HepG2 (cell line): Measurements from ENCODE around the gene KIAA2012. TPM values are rescaled to one million over a fixed set of nuclear protein-coding genes. Genes with fewer than 3 reads are reported as not detected.
A peak's percentile ranks its signal among the peaks of the same experiment; 100 is the strongest.

Experiments
- ATAC-seq: fragments of 200-7000 bp; cut with Tn5 transposase; 3 replicates; pipeline ENCODE4 v1.9.1; 2020; ENCODE audit warnings: mild to moderate bottlenecking, moderate library complexity
- BruUV-seq: library from RNA; stranded (reverse); fragments of 400-500 nt; replicated peaks from 2 replicates; lab custom pipeline; 2021; lab: Mats Ljungman, UMichigan
- CTCF ChIA-PET: fragments of 300-600 bp; formaldehyde crosslinking; extraction: SDS; loops from one replicate; lab custom pipeline; 2021; ENCODE audit warnings: low total read pairs, inconsistent platforms, low intra/inter-chr PET ratio; lab: Yijun Ruan, JAX
- POLR2A ChIA-PET: fragments of 350-600 bp; sonication (Branson Sonifier 250); formaldehyde crosslinking; loops from one replicate; lab custom pipeline; 2020; ENCODE audit warnings: antibody characterized with exemption, inconsistent platforms; lab: Yijun Ruan, JAX
- DNase-seq: peaks from one replicate; pipeline ENCODE4 v3.0.0-alpha.2; 2015; ENCODE audit warnings: low spot score
- FAIRE-seq: peaks from 3 replicates; lab custom pipeline; 2011; peaks lifted over from hg19 to GRCh38; lab: Jason Lieb, UNC
- H2AFZ ChIP-seq: one replicate; pipeline ENCODE4 v1.6.1; 2011; ENCODE audit warnings: low read length, inconsistent platforms
- H3K27ac ChIP-seq: fragments of 300-600 bp; 3 replicates; pipeline ENCODE4 v1.8.0; 2011; ENCODE audit warnings: mixed run types, mild to moderate bottlenecking, mixed read lengths, low read length, inconsistent platforms; ENCODE audit not compliant: insufficient read depth; ENCODE audit errors: extremely low read length
- H3K27me3 ChIP-seq, 2 experiments: fragments of 200-600 bp in 1 of 2; 2 replicates in 1 of 2; 3 replicates in 1 of 2; pipeline versions ENCODE4 v1.6.0 to v1.8.0; 2011; ENCODE audit warnings: low read length in 2 of 2, mild to moderate bottlenecking in 2 of 2, moderate library complexity in 2 of 2, inconsistent platforms in 1 of 2; ENCODE audit not compliant: insufficient read depth in 2 of 2, control insufficient read depth in 1 of 2
- H3K36me3 ChIP-seq, 2 experiments: fragments of 200-600 bp in 1 of 2; replicated peaks in 1 of 2; 2 replicates in 1 of 2; 3 replicates in 1 of 2; pipeline versions ENCODE4 v1.5.1 to v1.8.0; 2011; ENCODE audit warnings: low read length in 2 of 2, inconsistent platforms in 1 of 2; ENCODE audit not compliant: insufficient read depth in 2 of 2, control insufficient read depth in 1 of 2
- H3K4me1 ChIP-seq: 2 replicates; pipeline ENCODE4 v1.5.1; 2012; ENCODE audit warnings: low read length, inconsistent platforms; ENCODE audit not compliant: insufficient read depth
- H3K4me2 ChIP-seq: 2 replicates; pipeline ENCODE4 v1.6.0; 2011; ENCODE audit warnings: low read depth, low read length, inconsistent platforms
- H3K4me3 ChIP-seq, 3 experiments: fragments of 200-600 bp in 1 of 3; sonication (generic), shearing (Covaris generic) in 1 of 3; replicated peaks in 1 of 3; 2 replicates each; pipeline ENCODE4 v1.5.1; 2011 to 2016; ENCODE audit warnings: low read length in 3 of 3, inconsistent platforms in 2 of 3, low read depth in 2 of 3, mild to moderate bottlenecking in 2 of 3, control low read depth in 1 of 3, mixed read lengths in 1 of 3; ENCODE audit not compliant: insufficient read depth in 1 of 3
- H3K79me2 ChIP-seq: one replicate; pipeline ENCODE4 v1.6.1; 2011; ENCODE audit warnings: low read length, inconsistent platforms; ENCODE audit not compliant: insufficient read depth
- H3K9ac ChIP-seq: 2 replicates; pipeline ENCODE4 v1.6.0; 2011; ENCODE audit warnings: mild to moderate bottlenecking, low read depth, low read length, inconsistent platforms; ENCODE audit not compliant: insufficient read depth
- H3K9me3 ChIP-seq: 2 replicates; pipeline ENCODE4 v1.5.1; 2012; ENCODE audit warnings: mild to moderate bottlenecking, low read length
- H4K20me1 ChIP-seq: 2 replicates; pipeline ENCODE4 v1.6.0; 2011; ENCODE audit warnings: inconsistent platforms, mild to moderate bottlenecking, low read length, moderate library complexity; ENCODE audit not compliant: insufficient read depth
- CREM ChIP-seq, 2 experiments: sonication (generic) in 1 of 2; formaldehyde crosslinking in 1 of 2; IDR thresholded peaks; 2 replicates each; pipeline versions ENCODE4 v1.4.0 to v1.6.1; 2016 to 2020; ENCODE audit warnings: antibody characterized with exemption in 1 of 2, mild to moderate bottlenecking in 1 of 2, missing genetic modification reagents in 1 of 2
- HNRNPK ChIP-seq: fragments of 200-400 bp; formaldehyde crosslinking; IDR thresholded peaks from 2 replicates; pipeline ENCODE4 v1.6.1; 2018; ENCODE audit warnings: low read length, low read depth, moderate library complexity, mild to moderate bottlenecking; ENCODE audit not compliant: poor library complexity, severe bottlenecking
- MATR3 ChIP-seq: sonication (generic); formaldehyde crosslinking; IDR thresholded peaks from 2 replicates; pipeline ENCODE4 v1.4.0; 2020; ENCODE audit warnings: missing genetic modification reagents
- ONECUT2 ChIP-seq: sonication (generic); formaldehyde crosslinking; IDR thresholded peaks from 2 replicates; pipeline ENCODE4 v1.4.0; 2020; ENCODE audit warnings: missing genetic modification reagents
- PTBP1 ChIP-seq: fragments of 200-400 bp; formaldehyde crosslinking; IDR thresholded peaks from 2 replicates; pipeline ENCODE4 v1.6.1; 2018; ENCODE audit warnings: low read length, low read depth; ENCODE audit not compliant: poor library complexity, severe bottlenecking
- RAD21 ChIP-seq: fragments of 450-650 bp; formaldehyde crosslinking; IDR thresholded peaks from 2 replicates; pipeline ENCODE4 v1.5.0; 2020; ENCODE audit warnings: mild to moderate bottlenecking
- SIN3B ChIP-seq: fragments of 150-350 bp; IDR thresholded peaks from 2 replicates; pipeline ENCODE4 v1.6.1; 2014; ENCODE audit warnings: low read length
- ZIK1 ChIP-seq: sonication (generic); formaldehyde crosslinking; IDR thresholded peaks from 2 replicates; pipeline ENCODE4 v1.5.0; 2020; ENCODE audit warnings: mild to moderate bottlenecking, low read depth, missing genetic modification reagents, borderline replicate concordance
- ZNF335 ChIP-seq: sonication (generic); formaldehyde crosslinking; IDR thresholded peaks from 2 replicates; pipeline ENCODE4 v1.4.0; 2020; ENCODE audit warnings: missing genetic modification reagents
- ZNF562 ChIP-seq: sonication (generic); formaldehyde crosslinking; IDR thresholded peaks from 2 replicates; pipeline ENCODE4 v1.8.0; 2022; ENCODE audit warnings: missing genetic modification reagents, borderline replicate concordance
- ZNF614 ChIP-seq: IDR thresholded peaks from 2 replicates; pipeline ENCODE4 v1.6.1; 2018; ENCODE audit warnings: missing biosample characterization, missing genetic modification reagents, inconsistent platforms, borderline replicate concordance
- ZNF619 ChIP-seq: sonication (generic); formaldehyde crosslinking; IDR thresholded peaks from 2 replicates; pipeline ENCODE4 v1.4.0; 2020; ENCODE audit warnings: mild to moderate bottlenecking, missing genetic modification reagents
- in situ Hi-C: cut with HindIII; loops from 2 replicates; pipeline ENCODE4 v1.10.0; 2017; ENCODE audit warnings: low pct_unique_long_range_greater_than_20kb; ENCODE audit not compliant: extremely low pct_ligation_motif_present
- intact Hi-C: fragments of 100-400 bp; cut with micrococcal nuclease; formaldehyde crosslinking; loops from one replicate; pipeline ENCODE4 v1.10.0; 2022; ENCODE audit not compliant: unreplicated experiment
- polyA plus RNA-seq, 8 experiments: library from polyadenylated mRNA; depleted of rRNA in 3 of 8; stranded (reverse) in 7 of 8; unstranded in 1 of 8; fragments of >200 nt; fragmentation: Illumina TruSeq in 4 of 8; extraction: Trizol in 4 of 8; gene quantifications; 2 replicates each; pipeline versions ENCODE4 v1.2.1 to v1.2.3, GENCODE V29; 2011 to 2016; ENCODE audit warnings: low read depth in 4 of 8, missing spikeins in 1 of 8, mixed read lengths in 1 of 8; ENCODE audit not compliant: insufficient read depth in 1 of 8
- total RNA-seq, 5 experiments: library from RNA; depleted of rRNA; stranded (reverse); fragments of >200 nt; fragmentation: Illumina TruSeq; extraction: Trizol; gene quantifications; 2 replicates each; pipeline ENCODE4 v1.2.3, GENCODE V29; 2016; ENCODE audit warnings: low read depth in 1 of 5
- TF ChIP-seq, protein P1 (sequence below): sonication (generic); formaldehyde crosslinking; IDR thresholded peaks from 2 replicates; pipeline ENCODE4 v1.5.0; 2020; ENCODE audit warnings: mild to moderate bottlenecking, missing genetic modification reagents, borderline replicate concordance
- TF ChIP-seq, protein P2 (sequence below): sonication (generic); IDR thresholded peaks from 2 replicates; pipeline ENCODE4 v1.6.1; 2016; ENCODE audit warnings: low read depth, borderline replicate concordance

KIAA2012 gene
- total and polyA plus RNA-seq, 2 of the 13 experiments (the other 11 are each of a cell fraction or from before 2014, with no cell fraction given): not detected

DNA sequence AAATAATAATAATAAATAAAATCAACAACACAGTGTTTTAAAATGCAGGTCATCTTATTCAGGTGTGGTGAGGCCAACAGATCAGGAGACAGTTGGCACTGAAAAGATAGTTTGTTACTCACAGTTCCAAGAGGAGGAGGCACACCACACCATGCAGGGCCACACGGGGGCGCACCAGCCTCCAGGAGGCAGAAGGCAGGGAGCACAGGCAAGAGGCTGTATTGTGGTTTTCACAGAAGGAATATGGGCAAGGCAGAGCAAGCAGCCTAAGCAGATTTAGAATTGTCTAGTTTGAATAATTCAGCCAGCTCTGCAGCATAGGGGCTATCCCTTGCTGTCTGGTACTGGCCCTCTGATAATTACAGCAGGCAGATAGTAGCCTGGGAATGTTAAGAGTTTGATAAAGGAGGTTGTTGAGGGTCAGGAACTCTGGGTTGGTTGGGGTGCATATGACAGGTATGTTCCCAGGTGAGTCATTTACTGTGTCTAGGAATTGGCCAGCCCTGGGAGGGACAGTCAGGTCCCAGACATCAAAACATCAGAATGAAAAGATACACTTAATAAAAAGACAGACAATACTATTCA lies 31.3 kb downstream of the KIAA2012 start (continued):
- TF ChIP-seq, protein P1, sequence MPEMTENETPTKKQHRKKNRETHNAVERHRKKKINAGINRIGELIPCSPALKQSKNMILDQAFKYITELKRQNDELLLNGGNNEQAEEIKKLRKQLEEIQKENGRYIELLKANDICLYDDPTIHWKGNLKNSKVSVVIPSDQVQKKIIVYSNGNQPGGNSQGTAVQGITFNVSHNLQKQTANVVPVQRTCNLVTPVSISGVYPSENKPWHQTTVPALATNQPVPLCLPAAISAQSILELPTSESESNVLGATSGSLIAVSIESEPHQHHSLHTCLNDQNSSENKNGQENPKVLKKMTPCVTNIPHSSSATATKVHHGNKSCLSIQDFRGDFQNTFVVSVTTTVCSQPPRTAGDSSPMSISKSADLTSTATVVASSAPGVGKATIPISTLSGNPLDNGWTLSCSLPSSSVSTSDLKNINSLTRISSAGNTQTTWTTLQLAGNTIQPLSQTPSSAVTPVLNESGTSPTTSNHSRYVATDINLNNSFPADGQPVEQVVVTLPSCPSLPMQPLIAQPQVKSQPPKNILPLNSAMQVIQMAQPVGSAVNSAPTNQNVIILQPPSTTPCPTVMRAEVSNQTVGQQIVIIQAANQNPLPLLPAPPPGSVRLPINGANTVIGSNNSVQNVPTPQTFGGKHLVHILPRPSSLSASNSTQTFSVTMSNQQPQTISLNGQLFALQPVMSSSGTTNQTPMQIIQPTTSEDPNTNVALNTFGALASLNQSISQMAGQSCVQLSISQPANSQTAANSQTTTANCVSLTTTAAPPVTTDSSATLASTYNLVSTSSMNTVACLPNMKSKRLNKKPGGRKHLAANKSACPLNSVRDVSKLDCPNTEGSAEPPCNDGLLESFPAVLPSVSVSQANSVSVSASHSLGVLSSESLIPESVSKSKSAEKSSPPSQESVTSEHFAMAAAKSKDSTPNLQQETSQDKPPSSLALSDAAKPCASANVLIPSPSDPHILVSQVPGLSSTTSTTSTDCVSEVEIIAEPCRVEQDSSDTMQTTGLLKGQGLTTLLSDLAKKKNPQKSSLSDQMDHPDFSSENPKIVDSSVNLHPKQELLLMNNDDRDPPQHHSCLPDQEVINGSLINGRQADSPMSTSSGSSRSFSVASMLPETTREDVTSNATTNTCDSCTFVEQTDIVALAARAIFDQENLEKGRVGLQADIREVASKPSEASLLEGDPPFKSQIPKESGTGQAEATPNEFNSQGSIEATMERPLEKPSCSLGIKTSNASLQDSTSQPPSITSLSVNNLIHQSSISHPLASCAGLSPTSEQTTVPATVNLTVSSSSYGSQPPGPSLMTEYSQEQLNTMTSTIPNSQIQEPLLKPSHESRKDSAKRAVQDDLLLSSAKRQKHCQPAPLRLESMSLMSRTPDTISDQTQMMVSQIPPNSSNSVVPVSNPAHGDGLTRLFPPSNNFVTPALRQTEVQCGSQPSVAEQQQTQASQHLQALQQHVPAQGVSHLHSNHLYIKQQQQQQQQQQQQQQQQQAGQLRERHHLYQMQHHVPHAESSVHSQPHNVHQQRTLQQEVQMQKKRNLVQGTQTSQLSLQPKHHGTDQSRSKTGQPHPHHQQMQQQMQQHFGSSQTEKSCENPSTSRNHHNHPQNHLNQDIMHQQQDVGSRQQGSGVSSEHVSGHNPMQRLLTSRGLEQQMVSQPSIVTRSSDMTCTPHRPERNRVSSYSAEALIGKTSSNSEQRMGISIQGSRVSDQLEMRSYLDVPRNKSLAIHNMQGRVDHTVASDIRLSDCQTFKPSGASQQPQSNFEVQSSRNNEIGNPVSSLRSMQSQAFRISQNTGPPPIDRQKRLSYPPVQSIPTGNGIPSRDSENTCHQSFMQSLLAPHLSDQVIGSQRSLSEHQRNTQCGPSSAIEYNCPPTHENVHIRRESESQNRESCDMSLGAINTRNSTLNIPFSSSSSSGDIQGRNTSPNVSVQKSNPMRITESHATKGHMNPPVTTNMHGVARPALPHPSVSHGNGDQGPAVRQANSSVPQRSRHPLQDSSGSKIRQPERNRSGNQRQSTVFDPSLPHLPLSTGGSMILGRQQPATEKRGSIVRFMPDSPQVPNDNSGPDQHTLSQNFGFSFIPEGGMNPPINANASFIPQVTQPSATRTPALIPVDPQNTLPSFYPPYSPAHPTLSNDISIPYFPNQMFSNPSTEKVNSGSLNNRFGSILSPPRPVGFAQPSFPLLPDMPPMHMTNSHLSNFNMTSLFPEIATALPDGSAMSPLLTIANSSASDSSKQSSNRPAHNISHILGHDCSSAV (CRISPR knock-in tag): no peak
- no peak for TF ChIP-seq ZNF562 (CRISPR knock-in tag)
- TF ChIP-seq PTBP1: no peak
- peak; percentile 65 for TF ChIP-seq RAD21 (CRISPR knock-in tag)

DNA sequence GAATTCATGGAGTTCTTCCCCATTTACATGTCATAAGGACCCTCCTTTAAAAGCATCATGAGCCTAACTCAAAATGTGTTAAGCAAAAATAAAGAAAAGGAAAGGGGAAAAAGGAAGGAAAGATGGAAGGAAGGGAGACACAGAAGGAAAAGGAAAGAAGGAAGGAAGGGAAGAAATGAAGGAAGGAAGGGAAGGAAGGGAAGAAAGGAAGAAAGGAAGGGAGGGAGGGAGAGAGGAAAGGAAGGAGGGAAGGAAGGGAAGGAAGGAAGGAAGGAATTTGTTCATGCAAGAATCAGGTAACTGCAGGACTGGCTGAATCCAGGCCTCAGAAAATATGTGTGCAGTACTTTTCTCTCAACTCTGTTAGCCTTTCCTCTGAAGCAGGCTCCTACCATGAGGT lies 32.0 kb downstream of the KIAA2012 start:
- ATAC-seq (no peak), DNase-seq (no peak), FAIRE-seq (no peak)
- no TSS peak for BruUV-seq
- in situ Hi-C loops (no loop called here), intact Hi-C loops (loop anchor here (2.0 kb wide), 1 partner anchor 244 kb away; no protein-coding TSS in a partner anchor)
- Histone ChIP-seq H3K4me2 (no peak overlapping the region), H4K20me1 (no peaks in the 10 kb centered on the region), H3K27me3 (peaks cover 0 to 8% of the 10 kb centered on the region in 2 experiments; a peak in 1 of 5 replicates), H3K79me2 (no peaks in the 10 kb centered on the region), H3K9ac (no peak overlapping the region), H3K27ac (no peak overlapping the region), H2AFZ (no peak overlapping the region), H3K9me3 (no peaks in the 10 kb centered on the region), H3K4me1 (no peaks in the 10 kb centered on the region), H3K36me3 (no peaks in the 10 kb centered on the region), H3K4me3 (no peak overlapping the region)
- POLR2A ChIA-PET: no interaction called here
- CTCF ChIA-PET: interaction anchor here (0.7 to 2.0 kb wide), 2 partner anchors 72 to 245 kb away, joined by 3 to 27 read pairs; no protein-coding TSS in a partner anchor
- TF ChIP-seq SIN3B (no peak), MATR3 (CRISPR knock-in tag) (no peak), HNRNPK (peak; percentile 40), ZNF335 (CRISPR knock-in tag) (no peak), ZNF619 (CRISPR knock-in tag) (no peak), ONECUT2 (no peak), ZIK1 (CRISPR knock-in tag) (no peak), RAD21 (CRISPR knock-in tag) (no peak), ZNF614 (no peak), CREM (IDR thresholded peaks at IDR 0.05) (no peak), CREM (CRISPR knock-in tag; IDR thresholded peaks at IDR 0.05) (no peak)
- TF ChIP-seq, protein P2, sequence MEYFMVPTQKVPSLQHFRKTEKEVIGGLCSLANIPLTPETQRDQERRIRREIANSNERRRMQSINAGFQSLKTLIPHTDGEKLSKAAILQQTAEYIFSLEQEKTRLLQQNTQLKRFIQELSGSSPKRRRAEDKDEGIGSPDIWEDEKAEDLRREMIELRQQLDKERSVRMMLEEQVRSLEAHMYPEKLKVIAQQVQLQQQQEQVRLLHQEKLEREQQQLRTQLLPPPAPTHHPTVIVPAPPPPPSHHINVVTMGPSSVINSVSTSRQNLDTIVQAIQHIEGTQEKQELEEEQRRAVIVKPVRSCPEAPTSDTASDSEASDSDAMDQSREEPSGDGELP: no peak
